Activated CD4-positive, alpha-beta memory T cell treated with anti-CD3 and anti-CD28 coated beads for 36 hours (primary cell): ENCODE data around the gene DNAL4. TPM values are rescaled to one million over a fixed set of nuclear protein-coding genes. Genes with fewer than 3 reads are reported as not detected.

Experiments
- CTCF ChIA-PET: fragments of 350-600 bp; sonication (Branson Sonifier 250); formaldehyde crosslinking; loops from one replicate; lab custom pipeline; 2021; ENCODE audit warnings: antibody characterized with exemption, inconsistent platforms; lab: Charles Lee
- POLR2A ChIA-PET: fragments of 350-600 bp; sonication (Branson Sonifier 250); formaldehyde crosslinking; loops from one replicate; lab custom pipeline; 2021; ENCODE audit warnings: antibody characterized with exemption; lab: Charles Lee
- DNase-seq: peaks from one replicate; pipeline ENCODE4 v3.0.0-alpha.2; 2020
- H3K27ac Mint-ChIP-seq: one replicate; pipeline ENCODE4 v1.8.0; 2021; ENCODE audit warnings: mixed read lengths
- H3K27me3 Mint-ChIP-seq: one replicate; pipeline ENCODE4 v1.8.0; 2021; ENCODE audit warnings: mixed read lengths
- H3K36me3 Mint-ChIP-seq: one replicate; pipeline ENCODE4 v1.8.0; 2021; ENCODE audit warnings: mixed read lengths
- H3K4me1 Mint-ChIP-seq: one replicate; pipeline ENCODE4 v1.8.0; 2021; ENCODE audit warnings: low read depth, mixed read lengths
- H3K4me3 Mint-ChIP-seq: one replicate; pipeline ENCODE4 v1.8.0; 2021; ENCODE audit warnings: mild to moderate bottlenecking, mixed read lengths
- H3K9me3 Mint-ChIP-seq: one replicate; pipeline ENCODE4 v1.8.0; 2021; ENCODE audit warnings: mixed read lengths
- intact Hi-C: fragments of 100-400 bp; cut with micrococcal nuclease; formaldehyde crosslinking; loops from one replicate; pipeline ENCODE4 v1.15.1; 2023
- total RNA-seq, 2 experiments: library from RNA; stranded (reverse); gene quantifications; one replicate each; pipeline ENCODE4 v1.2.3, GENCODE V29; 2021

DNAL4 gene, protein sequence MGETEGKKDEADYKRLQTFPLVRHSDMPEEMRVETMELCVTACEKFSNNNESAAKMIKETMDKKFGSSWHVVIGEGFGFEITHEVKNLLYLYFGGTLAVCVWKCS
- total RNA-seq, result 1 to 10 TPM; 7.7 to 8.3 TPM

DNA sequence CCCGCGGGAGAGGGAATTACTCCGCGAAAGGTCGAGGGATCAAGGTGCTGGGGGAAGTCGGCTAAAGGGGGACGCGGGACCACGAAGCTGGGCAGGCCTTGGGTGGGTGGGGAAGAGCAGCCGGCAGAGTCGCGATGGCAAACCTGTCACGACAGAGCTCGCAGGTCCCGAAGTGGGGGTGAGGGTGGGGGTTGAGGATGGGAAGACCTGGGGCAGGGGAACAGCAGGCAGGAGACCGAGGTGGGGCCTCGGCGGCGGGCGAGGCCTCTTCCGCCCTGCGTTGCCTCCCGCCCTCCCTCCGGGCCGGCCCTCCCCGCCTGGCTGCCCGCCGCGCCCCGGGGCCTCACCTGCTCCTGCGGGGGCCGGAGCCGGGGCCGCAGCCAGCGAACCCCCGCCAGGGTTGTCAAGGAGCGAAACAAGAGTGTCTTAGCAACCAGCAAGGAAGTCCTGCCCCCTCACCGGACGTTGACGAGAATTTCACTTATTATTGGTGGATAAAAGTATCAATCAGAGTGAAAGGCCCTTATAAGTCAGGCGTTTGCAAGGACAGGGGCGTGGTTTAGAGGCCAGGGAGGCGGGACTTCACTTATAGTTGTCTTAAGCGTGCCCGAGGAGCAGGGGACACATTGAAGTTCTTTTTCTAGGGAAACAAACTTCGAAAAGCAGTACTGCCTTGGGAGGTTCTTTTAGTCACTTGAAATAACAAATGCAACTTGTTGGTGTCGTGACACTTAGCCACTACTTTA lies at the start of gene DNAL4:
DNAL4 (minus strand) TSS at position 423 of the 746 bp plus-strand sequence. CDS start 11,412 bp downstream, outside the sequence.
- H3K27ac Mint-ChIP-seq, result peak within 1 kb of the TSS; percentile 61
- POLR2A ChIA-PET, result interaction anchor here (1.0 kb wide), 1 partner anchor 43 kb away, joined by 3 read pairs; no protein-coding TSS in a partner anchor
- DNase-seq, result peak; percentile 95
- no peaks in the 10 kb centered on the region for H3K9me3 Mint-ChIP-seq
- peak within 1 kb of the TSS; percentile 79 for H3K4me3 Mint-ChIP-seq
- H3K36me3 Mint-ChIP-seq, result no peaks in the 10 kb centered on the region
- intact Hi-C loops, result loop anchor here (2.0 kb wide), 1 partner anchor 39 kb away; the partner anchor contains the start of gene SUN2
- CTCF ChIA-PET, result interaction anchor here (1.5 kb wide), 1 partner anchor 25 kb away, joined by 5 read pairs; no protein-coding TSS in a partner anchor
- H3K27me3 Mint-ChIP-seq, result peaks cover 23% of the 10 kb centered on the region
- peaks cover 14% of the 10 kb centered on the region for H3K4me1 Mint-ChIP-seq

DNA sequence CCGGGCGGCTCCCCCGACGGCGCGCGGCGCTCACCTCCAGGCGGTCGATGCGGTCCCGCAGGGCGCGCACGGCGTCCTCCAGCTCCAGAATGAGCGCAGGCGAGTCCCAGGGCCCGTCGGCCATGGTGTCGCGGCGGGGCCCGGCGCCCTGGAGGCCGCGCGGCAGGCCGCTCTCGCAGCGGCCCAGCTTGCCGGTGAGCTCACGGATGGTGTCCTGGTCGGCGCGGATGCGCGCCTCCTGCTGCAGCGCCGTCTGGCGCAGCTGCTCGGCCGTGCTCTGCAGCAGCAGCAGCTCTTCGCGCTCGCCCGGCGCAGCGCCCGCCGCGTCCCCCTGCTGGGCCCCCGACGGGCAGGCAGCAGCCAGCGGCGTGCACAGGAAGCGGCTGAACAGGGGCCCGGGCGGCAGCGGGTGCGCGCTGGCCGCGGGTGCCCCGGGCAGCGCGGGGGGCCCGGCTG lies 49.3 kb upstream of the DNAL4 start:
- H3K36me3 Mint-ChIP-seq, result no peaks in the 10 kb centered on the region
- ChIA-PET POLR2A (interaction anchor here (0.7 to 2.1 kb wide), 4 partner anchors 18 to 87 kb away, joined by 3 to 7 read pairs (median 4); partner anchors contain the start of gene CBX6), CTCF (interaction anchor here (0.6 to 4.5 kb wide), 20 partner anchors 10 to 328 kb away, joined by 3 to 37 read pairs (median 3); partner anchors contain the start of genes SUN2 and TOMM22)
- H3K9me3 Mint-ChIP-seq, result no peaks in the 10 kb centered on the region
- H3K4me1 Mint-ChIP-seq, result peaks cover 11% of the 10 kb centered on the region
- H3K27me3 Mint-ChIP-seq, result peaks cover 15% of the 10 kb centered on the region
- H3K4me3 Mint-ChIP-seq, result peak overlapping the region; percentile 37
- DNase-seq, result peak; percentile 72
- intact Hi-C loops, result no loop called here
- H3K27ac Mint-ChIP-seq, result no peak overlapping the region

DNA sequence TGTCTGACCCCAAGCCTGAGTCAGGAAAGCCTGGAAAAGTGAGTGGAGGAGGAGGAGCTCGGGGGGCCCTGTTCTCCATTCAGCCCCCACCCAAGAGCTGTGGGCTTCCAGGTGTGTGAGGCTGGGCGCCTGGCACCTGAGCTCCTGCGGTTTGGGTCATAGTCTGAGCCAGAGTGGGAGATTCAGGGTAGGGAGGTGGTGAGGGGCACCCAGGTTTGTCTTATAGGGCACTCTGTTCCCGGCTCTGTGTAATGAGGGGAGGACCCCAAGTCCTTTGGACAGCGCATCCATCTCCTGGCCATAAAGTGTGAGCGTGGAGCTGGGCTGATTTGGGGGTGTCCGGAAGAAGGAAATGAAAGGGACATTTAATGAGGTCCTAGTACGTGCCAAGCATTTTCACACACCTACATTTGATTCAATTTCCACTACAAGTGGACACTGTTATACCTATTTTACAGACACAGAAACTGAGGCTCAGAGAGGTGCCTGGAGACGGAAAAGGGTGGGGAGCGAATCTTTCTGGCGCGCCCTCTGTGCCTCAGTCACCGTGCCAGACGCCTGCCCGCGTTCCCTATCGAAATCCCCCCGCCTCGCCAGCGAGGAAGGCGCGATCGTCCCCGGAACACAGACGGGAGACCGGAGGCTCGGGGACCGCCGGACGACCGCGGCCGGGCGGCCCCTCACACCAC lies 48.7 kb upstream of the DNAL4 start:
- Mint-ChIP-seq H3K27me3 (peaks cover 15% of the 10 kb centered on the region), H3K27ac (no peak overlapping the region), H3K4me3 (peak overlapping the region; percentile 73), H3K36me3 (no peaks in the 10 kb centered on the region), H3K4me1 (peaks cover 11% of the 10 kb centered on the region), H3K9me3 (no peaks in the 10 kb centered on the region)
- ChIA-PET POLR2A (interaction anchor here (0.7 to 2.1 kb wide), 4 partner anchors 16 to 84 kb away, joined by 3 to 7 read pairs (median 4); partner anchors contain the start of gene CBX6), CTCF (interaction anchor here (0.6 to 4.5 kb wide), 19 partner anchors 11 to 329 kb away, joined by 3 to 37 read pairs (median 3); partner anchors contain the start of genes SUN2 and TOMM22)
- DNase-seq, result no peak
- intact Hi-C loops, result loop anchor here (1.0 kb wide), 1 partner anchor 88 kb away; no protein-coding TSS in a partner anchor

DNA sequence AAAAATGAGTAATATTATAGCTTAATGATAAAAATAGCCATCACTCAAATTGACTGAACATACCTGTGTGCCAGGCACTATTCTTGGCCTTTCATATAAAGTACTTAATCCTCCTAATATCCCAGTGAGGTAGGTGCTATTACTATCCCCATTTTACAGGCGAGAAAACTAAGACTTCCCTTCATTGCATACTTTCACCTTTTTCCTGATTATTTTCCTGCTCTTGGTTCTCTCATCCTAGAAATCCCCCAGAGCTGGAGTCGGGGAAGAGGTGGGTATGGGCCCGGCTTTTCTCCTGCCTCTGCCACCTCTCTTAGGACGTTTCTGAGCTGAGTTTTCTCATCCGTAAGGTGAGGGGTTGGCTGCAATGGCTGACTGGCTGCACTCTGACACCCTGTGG lies 47.7 kb upstream of the DNAL4 start:
- H3K4me3 Mint-ChIP-seq, result peak overlapping the region; percentile 73
- ChIA-PET POLR2A (interaction anchor here (1.2 kb wide), 1 partner anchor 17 kb away, joined by 4 read pairs; no protein-coding TSS in a partner anchor), CTCF (interaction anchor here (3.3 to 4.5 kb wide), 2 partner anchors 28 to 73 kb away, joined by 36 to 37 read pairs; no protein-coding TSS in a partner anchor)
- H3K9me3 Mint-ChIP-seq, result no peaks in the 10 kb centered on the region
- H3K36me3 Mint-ChIP-seq, result no peaks in the 10 kb centered on the region
- no peak overlapping the region for H3K27ac Mint-ChIP-seq
- peaks cover 11% of the 10 kb centered on the region for H3K4me1 Mint-ChIP-seq
- peaks cover 15% of the 10 kb centered on the region for H3K27me3 Mint-ChIP-seq
- intact Hi-C loops, result loop anchor here (1.0 kb wide), 1 partner anchor 87 kb away; no protein-coding TSS in a partner anchor
- DNase-seq, result no peak

DNA sequence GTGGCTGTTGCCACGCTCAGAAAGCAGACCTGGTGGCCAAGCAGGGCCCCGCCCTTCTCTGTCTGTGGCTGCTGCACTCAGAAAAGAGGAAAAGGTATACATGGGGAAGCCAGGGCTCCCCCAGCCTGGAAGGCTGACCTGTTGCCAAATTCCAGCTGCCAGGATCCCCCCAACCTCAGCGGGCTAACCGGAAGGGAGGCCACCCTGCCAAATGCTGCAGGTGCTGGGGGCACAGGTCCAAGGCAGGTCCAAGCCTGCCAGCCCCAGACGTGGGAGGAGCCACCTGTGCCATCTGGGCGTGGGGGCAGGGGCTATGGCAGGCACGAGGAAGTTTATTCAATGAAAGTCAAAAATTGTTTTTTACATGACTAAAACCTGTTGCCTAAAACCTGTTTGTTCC lies 47.3 kb upstream of the DNAL4 start:
- CTCF ChIA-PET, result interaction anchor here (3.3 to 4.5 kb wide), 2 partner anchors 29 to 72 kb away, joined by 36 to 37 read pairs; no protein-coding TSS in a partner anchor
- H3K4me1 Mint-ChIP-seq, result peaks cover 11% of the 10 kb centered on the region
- no peak for DNase-seq
- no peak overlapping the region for H3K4me3 Mint-ChIP-seq
- H3K36me3 Mint-ChIP-seq, result no peaks in the 10 kb centered on the region
- intact Hi-C loops, result no loop called here
- POLR2A ChIA-PET, result interaction anchor here (0.6 kb wide), 1 partner anchor 642 kb away, joined by 3 read pairs; no protein-coding TSS in a partner anchor
- no peak overlapping the region for H3K27ac Mint-ChIP-seq
- no peaks in the 10 kb centered on the region for H3K9me3 Mint-ChIP-seq
- peaks cover 15% of the 10 kb centered on the region for H3K27me3 Mint-ChIP-seq

DNA sequence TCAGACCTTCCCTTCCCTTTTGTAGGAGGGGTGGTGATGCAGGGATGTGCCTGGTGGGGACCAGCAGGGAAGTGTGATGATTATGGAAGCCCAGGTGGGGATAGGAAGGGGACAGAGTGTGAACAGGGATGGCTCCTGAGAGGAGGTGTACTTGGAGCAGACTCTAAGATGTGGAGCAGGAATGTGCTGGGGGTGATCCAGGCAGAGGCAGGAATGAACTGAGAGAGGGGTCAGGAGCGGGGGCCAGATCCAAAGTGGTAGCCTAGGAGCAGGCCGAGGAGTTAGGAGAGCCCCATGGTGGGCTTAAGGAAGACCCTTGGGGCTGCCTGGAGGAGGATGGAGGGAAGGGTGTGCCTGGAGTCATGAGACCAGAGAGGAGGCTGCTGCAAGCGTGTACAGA lies 46.2 kb upstream of the DNAL4 start:
- intact Hi-C loops, result no loop called here
- no peaks in the 10 kb centered on the region for H3K9me3 Mint-ChIP-seq
- H3K36me3 Mint-ChIP-seq, result no peaks in the 10 kb centered on the region
- H3K4me3 Mint-ChIP-seq, result no peak overlapping the region
- no peak overlapping the region for H3K27ac Mint-ChIP-seq
- ChIA-PET CTCF (no interaction called here), POLR2A (no interaction called here)
- H3K27me3 Mint-ChIP-seq, result peaks cover 15% of the 10 kb centered on the region
- H3K4me1 Mint-ChIP-seq, result peaks cover 11% of the 10 kb centered on the region
- DNase-seq, result no peak

DNA sequence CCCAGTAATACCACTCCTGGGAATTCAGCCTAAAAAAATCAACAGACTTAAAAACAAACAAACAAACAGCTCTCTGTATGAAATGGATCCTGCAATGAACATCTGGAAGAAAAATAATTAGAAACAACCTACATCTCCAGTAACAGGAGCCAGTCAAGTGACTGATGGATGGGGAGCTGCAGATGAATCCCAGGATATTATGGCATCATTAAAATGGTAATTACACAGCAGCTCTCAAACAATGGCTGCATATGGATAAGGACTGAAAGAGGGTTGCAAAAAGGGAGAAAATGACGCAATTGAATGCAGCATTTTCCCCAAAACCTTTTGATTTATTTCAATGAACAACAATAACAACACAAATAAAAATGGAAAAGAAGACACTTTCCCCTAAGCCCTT lies 45.7 kb upstream of the DNAL4 start:
- intact Hi-C loops, result no loop called here
- peaks cover 11% of the 10 kb centered on the region for H3K4me1 Mint-ChIP-seq
- no peaks in the 10 kb centered on the region for H3K9me3 Mint-ChIP-seq
- H3K27ac Mint-ChIP-seq, result no peak overlapping the region
- DNase-seq, result no peak
- ChIA-PET POLR2A (no interaction called here), CTCF (no interaction called here)
- no peak overlapping the region for H3K4me3 Mint-ChIP-seq
- H3K27me3 Mint-ChIP-seq, result peaks cover 15% of the 10 kb centered on the region
- H3K36me3 Mint-ChIP-seq, result no peaks in the 10 kb centered on the region

DNA sequence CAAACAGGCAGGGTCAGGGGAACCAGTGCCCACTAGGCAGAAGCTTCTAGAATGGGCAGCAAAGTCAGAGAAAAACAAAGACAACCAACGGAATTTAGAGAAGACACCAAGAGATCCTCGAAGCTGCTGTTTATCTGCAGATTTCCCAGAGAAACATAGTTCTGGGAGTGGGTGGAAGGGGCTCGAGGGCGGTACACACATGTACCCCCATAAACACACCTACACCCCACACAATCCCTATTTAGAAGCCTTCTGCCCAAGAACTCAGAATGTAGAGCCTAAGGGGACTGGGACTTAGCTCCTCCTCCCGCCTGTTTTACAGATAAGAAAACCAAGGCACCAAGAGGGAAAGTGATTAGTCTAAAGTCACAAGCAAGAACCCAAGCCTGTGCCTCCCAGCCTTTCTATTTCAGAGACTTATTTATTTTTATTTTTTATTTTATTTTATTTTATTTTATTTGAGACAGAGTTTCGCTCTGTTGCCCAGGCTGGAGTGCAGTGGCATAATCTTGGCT lies 43.5 kb upstream of the DNAL4 start:
- peaks cover 4% of the 10 kb centered on the region for H3K4me1 Mint-ChIP-seq
- DNase-seq, result no peak
- H3K36me3 Mint-ChIP-seq, result no peaks in the 10 kb centered on the region
- H3K27ac Mint-ChIP-seq, result no peak overlapping the region
- intact Hi-C loops, result no loop called here
- H3K4me3 Mint-ChIP-seq, result no peak overlapping the region
- ChIA-PET CTCF (interaction anchor here (0.6 to 3.7 kb wide), 5 partner anchors 13 to 118 kb away, joined by 3 to 17 read pairs (median 4); no protein-coding TSS in a partner anchor), POLR2A (interaction anchor here (0.6 kb wide), 1 partner anchor 615 kb away, joined by 4 read pairs; no protein-coding TSS in a partner anchor)
- H3K27me3 Mint-ChIP-seq, result peaks cover 6% of the 10 kb centered on the region
- H3K9me3 Mint-ChIP-seq, result no peaks in the 10 kb centered on the region

DNA sequence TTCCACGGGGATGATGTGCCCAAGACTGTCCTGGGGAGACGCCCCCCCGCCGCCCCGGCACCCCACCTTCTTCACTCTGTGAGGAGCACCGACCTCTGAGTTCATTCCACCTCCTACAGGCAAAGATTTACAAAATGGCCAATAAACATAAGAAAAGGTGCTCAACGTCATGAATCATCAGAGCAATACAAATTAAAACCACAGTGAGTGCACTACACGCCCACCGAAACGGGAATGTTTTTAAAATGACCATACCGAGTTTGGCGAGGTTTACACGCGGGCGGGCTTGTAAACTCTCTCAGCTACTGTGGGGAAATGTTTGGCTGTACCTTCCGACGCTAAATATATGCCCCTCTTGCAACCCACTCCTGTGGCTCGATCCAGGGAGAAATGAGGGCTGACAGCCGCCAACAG lies 42.0 kb upstream of the DNAL4 start:
- Mint-ChIP-seq H3K36me3 (no peaks in the 10 kb centered on the region), H3K27me3 (peaks cover 2% of the 10 kb centered on the region), H3K4me1 (no peaks in the 10 kb centered on the region), H3K9me3 (no peaks in the 10 kb centered on the region), H3K4me3 (no peak overlapping the region), H3K27ac (no peak overlapping the region)
- DNase-seq, result no peak
- ChIA-PET CTCF (interaction anchor here (3.7 kb wide), 1 partner anchor 34 kb away, joined by 17 read pairs; no protein-coding TSS in a partner anchor), POLR2A (no interaction called here)
- intact Hi-C loops, result no loop called here

DNA sequence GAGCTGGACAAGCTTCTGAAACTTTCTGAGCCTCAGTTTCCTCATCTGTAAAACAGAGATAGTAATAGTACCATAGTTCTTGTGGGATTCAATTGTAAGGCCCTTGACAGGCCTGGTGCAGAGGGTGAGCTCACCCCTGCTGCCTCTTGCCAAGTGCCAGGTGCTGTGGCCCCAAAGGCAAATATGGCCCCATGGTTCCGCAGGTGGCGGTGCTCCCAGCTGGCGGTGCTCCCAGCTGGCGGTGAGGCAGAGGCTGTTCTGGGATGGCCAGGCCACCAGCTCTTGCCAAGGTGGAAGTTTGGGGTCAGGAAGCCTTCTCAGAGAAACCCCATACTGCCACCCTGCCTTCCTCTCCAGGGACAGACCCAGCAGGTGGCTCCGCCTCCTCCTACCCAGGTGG lies 41.0 kb upstream of the DNAL4 start:
- Mint-ChIP-seq H3K4me1 (no peaks in the 10 kb centered on the region), H3K9me3 (no peaks in the 10 kb centered on the region), H3K4me3 (no peak overlapping the region), H3K27me3 (no peaks in the 10 kb centered on the region), H3K27ac (no peak overlapping the region), H3K36me3 (no peaks in the 10 kb centered on the region)
- no peak for DNase-seq
- intact Hi-C loops, result no loop called here
- ChIA-PET POLR2A (no interaction called here), CTCF (interaction anchor here (0.6 kb wide), 1 partner anchor 36 kb away, joined by 3 read pairs; no protein-coding TSS in a partner anchor)
